K562 (cell line): ENCODE measurements around the gene NUDCD3. TPM values are rescaled to one million over a fixed set of nuclear protein-coding genes. Genes with fewer than 3 reads are reported as not detected.

Experiments
- ATF4 ChIP-seq: fragments of 450-650 bp; formaldehyde crosslinking; IDR thresholded peaks from 2 replicates; pipeline ENCODE4 v1.4.0; 2022; ENCODE audit warnings: mild to moderate bottlenecking, moderate library complexity
- CHD1 ChIP-seq: fragments of 200-600 bp; sonication (generic); IDR thresholded peaks from one replicate; pipeline ENCODE4 v1.6.1; 2012; ENCODE audit warnings: mild to moderate bottlenecking, moderate library complexity, low read length, inconsistent platforms
- ELF4 ChIP-seq: fragments of 450-650 bp; formaldehyde crosslinking; IDR thresholded peaks from 2 replicates; pipeline ENCODE4 v1.4.0; 2022; ENCODE audit warnings: missing genetic modification characterization
- ESRRA ChIP-seq: fragments of 450-650 bp; IDR thresholded peaks from 2 replicates; pipeline ENCODE4 v1.6.1; 2014; ENCODE audit warnings: low read depth, mild to moderate bottlenecking, moderate library complexity, borderline replicate concordance
- HNRNPUL1 ChIP-seq: fragments of 200-400 bp; formaldehyde crosslinking; IDR thresholded peaks from 2 replicates; pipeline ENCODE4 v1.6.1; 2017; ENCODE audit warnings: low read length
- MCM2 ChIP-seq: fragments of 450-650 bp; IDR thresholded peaks from 2 replicates; pipeline ENCODE4 v1.6.1; 2017; ENCODE audit warnings: low read depth, mild to moderate bottlenecking
- NFIX ChIP-seq: fragments of 250-450 bp; sonication (Bioruptor Pico); IDR thresholded peaks from 2 replicates; pipeline ENCODE4 v1.4.0; 2020; ENCODE audit warnings: low read depth, mild to moderate bottlenecking, moderate library complexity
- RBBP5 ChIP-seq: fragments of 200-600 bp; sonication (generic); IDR thresholded peaks from 2 replicates; pipeline ENCODE4 v1.6.1; 2012; ENCODE audit warnings: borderline replicate concordance, mild to moderate bottlenecking, low read length, control low read depth, inconsistent platforms; ENCODE audit not compliant: insufficient read depth, poor library complexity, severe bottlenecking
- RBM34 ChIP-seq: fragments of 200-400 bp; formaldehyde crosslinking; IDR thresholded peaks from 2 replicates; pipeline ENCODE4 v1.6.1; 2018; ENCODE audit warnings: low read length, borderline replicate concordance; ENCODE audit not compliant: insufficient read depth
- SMAD2 ChIP-seq: fragments of 150-350 bp; IDR thresholded peaks from 2 replicates; pipeline ENCODE4 v1.6.1; 2014; ENCODE audit warnings: low read depth, mild to moderate bottlenecking, low read length
- SMARCE1 ChIP-seq: fragments of 450-650 bp; IDR thresholded peaks from 2 replicates; pipeline ENCODE4 v1.7.1; 2016; ENCODE audit warnings: mild to moderate bottlenecking
- SPI1 ChIP-seq: IDR thresholded peaks from 2 replicates; pipeline ENCODE4 v1.6.1; 2011; ENCODE audit warnings: low read depth, low read length, control low read depth, borderline replicate concordance
- TBP ChIP-seq: optimal IDR thresholded peaks from 2 replicates; pipeline ENCODE3; 2011; ENCODE audit warnings: low read depth, low read length, improper control_type of control experiment
- WHSC1 ChIP-seq: IDR thresholded peaks from one replicate; pipeline ENCODE4 v1.6.1; 2012; ENCODE audit warnings: low read length, control low read depth, inconsistent platforms
- ZNF121 ChIP-seq: sonication (generic); formaldehyde crosslinking; conservative IDR thresholded peaks from 2 replicates; pipeline ENCODE4 v1.8.0; 2022; ENCODE audit warnings: missing genetic modification reagents
- ZNF232 ChIP-seq: sonication (generic); formaldehyde crosslinking; IDR thresholded peaks from 2 replicates; pipeline ENCODE4 v1.8.0; 2022; ENCODE audit warnings: mild to moderate bottlenecking, missing genetic modification reagents
- ZNF274 ChIP-seq: IDR thresholded peaks from 2 replicates; pipeline ENCODE4 v1.6.1; 2011; ENCODE audit warnings: low read depth, mild to moderate bottlenecking, low read length, moderate library complexity, borderline replicate concordance
- ZNF609 ChIP-seq: sonication (generic); formaldehyde crosslinking; IDR thresholded peaks from 2 replicates; pipeline ENCODE4 v1.8.1; 2023; ENCODE audit warnings: missing genetic modification reagents, mild to moderate bottlenecking, borderline replicate concordance
- ZNF668 ChIP-seq: fragments of 250-450 bp; sonication (Bioruptor Pico); IDR thresholded peaks from 2 replicates; pipeline ENCODE4 v1.8.0; 2022; ENCODE audit warnings: mild to moderate bottlenecking, inconsistent platforms
- polyA plus RNA-seq, 8 experiments: library from polyadenylated mRNA; depleted of rRNA in 4 of 8; stranded (reverse) in 5 of 8; unstranded in 3 of 8; fragments of >200 nt; fragmentation: Nextera tagmentation in 2 of 8; fragmentation: Illumina TruSeq in 1 of 8; extraction: Ambion mirVana in 2 of 8; extraction: Trizol in 1 of 8; gene quantifications; 2 replicates each; pipeline versions ENCODE4 v1.2.1 to v1.2.3, GENCODE V29; 2011 to 2014; ENCODE audit warnings: inconsistent platforms in 1 of 8, missing spikeins in 1 of 8
- total RNA-seq, 7 experiments: library from RNA; depleted of rRNA in 6 of 7; stranded (reverse); fragments of >200 nt in 6 of 7; fragmentation: Illumina TruSeq in 2 of 7; extraction: Trizol in 2 of 7; gene quantifications; 2 replicates each; pipeline versions ENCODE4 v1.2.1 to v1.2.3, GENCODE V29; 2011 to 2021; ENCODE audit warnings: low replicate concordance in 1 of 7
- TF ChIP-seq, protein P1 (sequence below): sonication (generic); formaldehyde crosslinking; IDR thresholded peaks from 2 replicates; pipeline ENCODE4 v1.8.0; 2022; ENCODE audit warnings: missing genetic modification reagents, mild to moderate bottlenecking, borderline replicate concordance

NUDCD3 gene
- total and polyA plus RNA-seq, 9 of the 15 experiments (the other 6 are each of a cell fraction or from before 2014, with no cell fraction given), result 24.8 to 64.2 (median 42.6) TPM

- TF ChIP-seq HNRNPUL1 (no peak), ZNF609 (0 out of 2 replicates have a peak, but pooled peaks have one; percentile 18), TBP (peak; percentile 78), ZNF232 (CRISPR knock-in tag) (peak; percentile 59; the same call in 1 of the 2 replicates), ESRRA (peak; percentile 64), SPI1 (no peak), NFIX (no peak), ZNF274 (no peak), SMARCE1 (peak; percentile 61; the same call in 1 of the 2 replicates), MCM2 (no peak), ATF4 (CRISPR knock-in tag) (peak; percentile 70; the same call in 1 of the 2 replicates), CHD1 (no peak), WHSC1 (no peak), ZNF121 (CRISPR knock-in tag) (no peak), ZNF668 (CRISPR knock-in tag) (peak; percentile 23; the same call in 1 of the 2 replicates), SMAD2 (no peak), RBBP5 (peak; percentile 91), ELF4 (CRISPR knock-in tag) (no peak), RBM34 (no peak)
- TF ChIP-seq, protein P1, sequence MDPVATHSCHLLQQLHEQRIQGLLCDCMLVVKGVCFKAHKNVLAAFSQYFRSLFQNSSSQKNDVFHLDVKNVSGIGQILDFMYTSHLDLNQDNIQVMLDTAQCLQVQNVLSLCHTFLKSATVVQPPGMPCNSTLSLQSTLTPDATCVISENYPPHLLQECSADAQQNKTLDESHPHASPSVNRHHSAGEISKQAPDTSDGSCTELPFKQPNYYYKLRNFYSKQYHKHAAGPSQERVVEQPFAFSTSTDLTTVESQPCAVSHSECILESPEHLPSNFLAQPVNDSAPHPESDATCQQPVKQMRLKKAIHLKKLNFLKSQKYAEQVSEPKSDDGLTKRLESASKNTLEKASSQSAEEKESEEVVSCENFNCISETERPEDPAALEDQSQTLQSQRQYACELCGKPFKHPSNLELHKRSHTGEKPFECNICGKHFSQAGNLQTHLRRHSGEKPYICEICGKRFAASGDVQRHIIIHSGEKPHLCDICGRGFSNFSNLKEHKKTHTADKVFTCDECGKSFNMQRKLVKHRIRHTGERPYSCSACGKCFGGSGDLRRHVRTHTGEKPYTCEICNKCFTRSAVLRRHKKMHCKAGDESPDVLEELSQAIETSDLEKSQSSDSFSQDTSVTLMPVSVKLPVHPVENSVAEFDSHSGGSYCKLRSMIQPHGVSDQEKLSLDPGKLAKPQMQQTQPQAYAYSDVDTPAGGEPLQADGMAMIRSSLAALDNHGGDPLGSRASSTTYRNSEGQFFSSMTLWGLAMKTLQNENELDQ, result no peak
Measured at GRCh38 chr7:44490351-44491200, at the start of gene NUDCD3 (continued).
